K562 (cell line): ENCODE measurements around the gene ARFRP1. TPM values are rescaled to one million over a fixed set of nuclear protein-coding genes. Genes with fewer than 3 reads are reported as not detected.

Source experiments
- CTBP1 ChIP-seq: fragments of 450-650 bp; IDR thresholded peaks from 2 replicates; pipeline ENCODE4 v1.6.1; 2016; ENCODE audit warnings: borderline replicate concordance
- MYBL2 ChIP-seq, 2 experiments: fragments of 450-650 bp in 1 of 2; sonication (generic) in 1 of 2; formaldehyde crosslinking in 1 of 2; IDR thresholded peaks; 2 replicates each; pipeline versions ENCODE4 v1.6.1 to v1.8.1; 2017 to 2022; ENCODE audit warnings: borderline replicate concordance in 1 of 2, inconsistent platforms in 1 of 2, low read depth in 1 of 2, mild to moderate bottlenecking in 1 of 2, missing genetic modification reagents in 1 of 2, moderate library complexity in 1 of 2
- MYNN ChIP-seq, 2 experiments: sonication (generic); formaldehyde crosslinking in 1 of 2; IDR thresholded peaks; 2 replicates each; pipeline versions ENCODE4 v1.5.0 to v1.6.1; 2016 to 2020; ENCODE audit warnings: antibody characterized with exemption in 1 of 2, missing genetic modification reagents in 1 of 2
- NCOA6 ChIP-seq: fragments of 450-650 bp; IDR thresholded peaks from 2 replicates; pipeline ENCODE4 v1.6.1; 2017; ENCODE audit warnings: mild to moderate bottlenecking
- RCOR1 ChIP-seq, 2 experiments: IDR thresholded peaks; 2 replicates each; pipeline ENCODE4 v1.6.1; 2012; ENCODE audit warnings: low read depth in 2 of 2, low read length in 2 of 2, borderline replicate concordance in 1 of 2, improper control_type of control experiment in 1 of 2
- THRAP3 ChIP-seq: fragments of 450-650 bp; IDR thresholded peaks from 2 replicates; pipeline ENCODE4 v1.6.1; 2016; ENCODE audit warnings: mild to moderate bottlenecking, inconsistent platforms, borderline replicate concordance
- ZBTB34 ChIP-seq: fragments of 250-450 bp; sonication (Bioruptor Pico); IDR thresholded peaks from 2 replicates; pipeline ENCODE4 v1.8.0; 2021; ENCODE audit warnings: mild to moderate bottlenecking, moderate library complexity
- ZNF197 ChIP-seq: fragments of 200-800 bp; sonication (Bioruptor generic); IDR thresholded peaks from 2 replicates; pipeline ENCODE4 v1.6.1; 2016; ENCODE audit warnings: low read depth, missing genetic modification characterization, missing compliant biosample characterization
- ZNF239 ChIP-seq: fragments of 250-450 bp; sonication (Bioruptor Pico); IDR thresholded peaks from 2 replicates; pipeline ENCODE4 v1.4.0; 2020; ENCODE audit warnings: mild to moderate bottlenecking
- ZNF431 ChIP-seq: sonication (generic); formaldehyde crosslinking; IDR thresholded peaks from 2 replicates; pipeline ENCODE4 v1.8.0; 2022; ENCODE audit warnings: mild to moderate bottlenecking, missing genetic modification reagents
- polyA plus RNA-seq, 8 experiments: library from polyadenylated mRNA; depleted of rRNA in 4 of 8; stranded (reverse) in 5 of 8; unstranded in 3 of 8; fragments of >200 nt; fragmentation: Nextera tagmentation in 2 of 8; fragmentation: Illumina TruSeq in 1 of 8; extraction: Ambion mirVana in 2 of 8; extraction: Trizol in 1 of 8; gene quantifications; 2 replicates each; pipeline versions ENCODE4 v1.2.1 to v1.2.3, GENCODE V29; 2011 to 2014; ENCODE audit warnings: inconsistent platforms in 1 of 8, missing spikeins in 1 of 8
- total RNA-seq, 7 experiments: library from RNA; depleted of rRNA in 6 of 7; stranded (reverse); fragments of >200 nt in 6 of 7; fragmentation: Illumina TruSeq in 2 of 7; extraction: Trizol in 2 of 7; gene quantifications; 2 replicates each; pipeline versions ENCODE4 v1.2.1 to v1.2.3, GENCODE V29; 2011 to 2021; ENCODE audit warnings: low replicate concordance in 1 of 7
- TF ChIP-seq, protein P1 (sequence below), 2 experiments: fragments of 450-650 bp; formaldehyde crosslinking in 1 of 2; IDR thresholded peaks; 2 replicates each; pipeline versions ENCODE4 v1.4.0 to v1.6.1; 2014 to 2020; ENCODE audit warnings: mild to moderate bottlenecking in 2 of 2, borderline replicate concordance in 1 of 2, low read depth in 1 of 2
- TF ChIP-seq, protein P2 (sequence below): fragments of 450-650 bp; IDR thresholded peaks from 2 replicates; pipeline ENCODE4 v1.6.1; 2016; ENCODE audit warnings: borderline replicate concordance
- TF ChIP-seq, protein P3 (sequence below), 2 experiments: fragments of 450-650 bp; IDR thresholded peaks; 2 replicates each; pipeline ENCODE4 v1.6.1; 2016

ARFRP1 gene
- total and polyA plus RNA-seq, 9 of the 15 experiments (the other 6 are each of a cell fraction or from before 2014, with no cell fraction given): 2.2 to 78.9 (median 37.3) TPM

- TF ChIP-seq, protein P1, sequence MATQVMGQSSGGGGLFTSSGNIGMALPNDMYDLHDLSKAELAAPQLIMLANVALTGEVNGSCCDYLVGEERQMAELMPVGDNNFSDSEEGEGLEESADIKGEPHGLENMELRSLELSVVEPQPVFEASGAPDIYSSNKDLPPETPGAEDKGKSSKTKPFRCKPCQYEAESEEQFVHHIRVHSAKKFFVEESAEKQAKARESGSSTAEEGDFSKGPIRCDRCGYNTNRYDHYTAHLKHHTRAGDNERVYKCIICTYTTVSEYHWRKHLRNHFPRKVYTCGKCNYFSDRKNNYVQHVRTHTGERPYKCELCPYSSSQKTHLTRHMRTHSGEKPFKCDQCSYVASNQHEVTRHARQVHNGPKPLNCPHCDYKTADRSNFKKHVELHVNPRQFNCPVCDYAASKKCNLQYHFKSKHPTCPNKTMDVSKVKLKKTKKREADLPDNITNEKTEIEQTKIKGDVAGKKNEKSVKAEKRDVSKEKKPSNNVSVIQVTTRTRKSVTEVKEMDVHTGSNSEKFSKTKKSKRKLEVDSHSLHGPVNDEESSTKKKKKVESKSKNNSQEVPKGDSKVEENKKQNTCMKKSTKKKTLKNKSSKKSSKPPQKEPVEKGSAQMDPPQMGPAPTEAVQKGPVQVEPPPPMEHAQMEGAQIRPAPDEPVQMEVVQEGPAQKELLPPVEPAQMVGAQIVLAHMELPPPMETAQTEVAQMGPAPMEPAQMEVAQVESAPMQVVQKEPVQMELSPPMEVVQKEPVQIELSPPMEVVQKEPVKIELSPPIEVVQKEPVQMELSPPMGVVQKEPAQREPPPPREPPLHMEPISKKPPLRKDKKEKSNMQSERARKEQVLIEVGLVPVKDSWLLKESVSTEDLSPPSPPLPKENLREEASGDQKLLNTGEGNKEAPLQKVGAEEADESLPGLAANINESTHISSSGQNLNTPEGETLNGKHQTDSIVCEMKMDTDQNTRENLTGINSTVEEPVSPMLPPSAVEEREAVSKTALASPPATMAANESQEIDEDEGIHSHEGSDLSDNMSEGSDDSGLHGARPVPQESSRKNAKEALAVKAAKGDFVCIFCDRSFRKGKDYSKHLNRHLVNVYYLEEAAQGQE (IDR thresholded peaks at IDR 0.05; ENCODE audit: borderline replicate concordance): peak; percentile 12; the same call in 1 of the 2 replicates
- TF ChIP-seq, protein P1 (CRISPR knock-in tag; IDR thresholded peaks at IDR 0.05; ENCODE audit: low read depth): no peak
- TF ChIP-seq NCOA6: peak; percentile 7; the same call in 1 of the 2 replicates
- TF ChIP-seq ZNF239 (CRISPR knock-in tag): no peak
- no peak for TF ChIP-seq ZNF197
- TF ChIP-seq RCOR1 (IDR thresholded peaks at IDR 0.05; ENCODE audit: borderline replicate concordance in 1 of 2, low read depth in 2 of 2, low read length in 2 of 2): no peak
- TF ChIP-seq ZBTB34 (CRISPR knock-in tag): no peak
- peak; percentile 67; the same call in 1 of the 2 replicates for TF ChIP-seq MYNN (IDR thresholded peaks at IDR 0.05)
- no peak for TF ChIP-seq MYNN (CRISPR knock-in tag; IDR thresholded peaks at IDR 0.05)
- peak; percentile 39; the same call in 1 of the 2 replicates for TF ChIP-seq CTBP1
- TF ChIP-seq, protein P2, sequence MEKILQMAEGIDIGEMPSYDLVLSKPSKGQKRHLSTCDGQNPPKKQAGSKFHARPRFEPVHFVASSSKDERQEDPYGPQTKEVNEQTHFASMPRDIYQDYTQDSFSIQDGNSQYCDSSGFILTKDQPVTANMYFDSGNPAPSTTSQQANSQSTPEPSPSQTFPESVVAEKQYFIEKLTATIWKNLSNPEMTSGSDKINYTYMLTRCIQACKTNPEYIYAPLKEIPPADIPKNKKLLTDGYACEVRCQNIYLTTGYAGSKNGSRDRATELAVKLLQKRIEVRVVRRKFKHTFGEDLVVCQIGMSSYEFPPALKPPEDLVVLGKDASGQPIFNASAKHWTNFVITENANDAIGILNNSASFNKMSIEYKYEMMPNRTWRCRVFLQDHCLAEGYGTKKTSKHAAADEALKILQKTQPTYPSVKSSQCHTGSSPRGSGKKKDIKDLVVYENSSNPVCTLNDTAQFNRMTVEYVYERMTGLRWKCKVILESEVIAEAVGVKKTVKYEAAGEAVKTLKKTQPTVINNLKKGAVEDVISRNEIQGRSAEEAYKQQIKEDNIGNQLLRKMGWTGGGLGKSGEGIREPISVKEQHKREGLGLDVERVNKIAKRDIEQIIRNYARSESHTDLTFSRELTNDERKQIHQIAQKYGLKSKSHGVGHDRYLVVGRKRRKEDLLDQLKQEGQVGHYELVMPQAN: peak; percentile 59
- TF ChIP-seq THRAP3: no peak
- no peak for TF ChIP-seq MYBL2 (IDR thresholded peaks at IDR 0.05; ENCODE audit: low read depth)
- TF ChIP-seq MYBL2 (CRISPR knock-in tag; IDR thresholded peaks at IDR 0.05; ENCODE audit: borderline replicate concordance): no peak
- no peak for TF ChIP-seq ZNF431 (CRISPR knock-in tag)
- TF ChIP-seq, protein P3, sequence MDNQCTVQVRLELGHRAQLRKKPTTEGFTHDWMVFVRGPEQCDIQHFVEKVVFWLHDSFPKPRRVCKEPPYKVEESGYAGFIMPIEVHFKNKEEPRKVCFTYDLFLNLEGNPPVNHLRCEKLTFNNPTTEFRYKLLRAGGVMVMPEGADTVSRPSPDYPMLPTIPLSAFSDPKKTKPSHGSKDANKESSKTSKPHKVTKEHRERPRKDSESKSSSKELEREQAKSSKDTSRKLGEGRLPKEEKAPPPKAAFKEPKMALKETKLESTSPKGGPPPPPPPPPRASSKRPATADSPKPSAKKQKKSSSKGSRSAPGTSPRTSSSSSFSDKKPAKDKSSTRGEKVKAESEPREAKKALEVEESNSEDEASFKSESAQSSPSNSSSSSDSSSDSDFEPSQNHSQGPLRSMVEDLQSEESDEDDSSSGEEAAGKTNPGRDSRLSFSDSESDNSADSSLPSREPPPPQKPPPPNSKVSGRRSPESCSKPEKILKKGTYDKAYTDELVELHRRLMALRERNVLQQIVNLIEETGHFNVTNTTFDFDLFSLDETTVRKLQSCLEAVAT (IDR thresholded peaks at IDR 0.05): no peak
Measured at GRCh38 chr20:63740627-63741353, 33.0 kb upstream of the ARFRP1 start (continued).
